ENCODE results near the gene KCNJ1. TPM values are rescaled to one million over a fixed set of nuclear protein-coding genes. Genes with fewer than 3 reads are reported as not detected.

Gene KCNJ1
- total RNA-seq, 4 donors from 2014 or later: not detected

- no peak for DNase-seq
- H3K27me3 ChIP-seq: no peaks in the 10 kb centered on the region
- no peak for TF ChIP-seq CTCF (IDR thresholded peaks at IDR 0.05)
- no peak for TF ChIP-seq POLR2A (IDR thresholded peaks at IDR 0.05)
- H3K36me3 ChIP-seq: no peaks in the 10 kb centered on the region
- peaks cover 0 to 5% (median 0%) of the 10 kb centered on the region in 4 donors for H3K4me1 ChIP-seq
- no peak overlapping the region for H3K4me3 ChIP-seq
- no peaks in the 10 kb centered on the region for H3K9me3 ChIP-seq
- no peak overlapping the region for H3K27ac ChIP-seq
Observed at GRCh38 chr11:128860571-128861361, 6.3 kb downstream of the KCNJ1 start.

GRCh38 chr11:128859563-128860441 lies 7.3 kb downstream of the KCNJ1 start:
- no peaks in the 10 kb centered on the region for H3K27me3 ChIP-seq
- no peak overlapping the region for H3K4me3 ChIP-seq
- H3K9me3 ChIP-seq: no peaks in the 10 kb centered on the region
- DNase-seq: peak; percentile 81 to 89 (median 81)
- H3K27ac ChIP-seq: no peak overlapping the region
- H3K4me1 ChIP-seq: peaks cover 0 to 5% (median 0%) of the 10 kb centered on the region in 4 donors
- no peak for TF ChIP-seq POLR2A (IDR thresholded peaks at IDR 0.05)
- TF ChIP-seq CTCF (IDR thresholded peaks at IDR 0.05): peak; percentile 60 to 90 (median 82)
- no peaks in the 10 kb centered on the region for H3K36me3 ChIP-seq

GRCh38 chr11:128857341-128857740 lies 9.8 kb downstream of the KCNJ1 start:
- no peak for TF ChIP-seq POLR2A (IDR thresholded peaks at IDR 0.05)
- TF ChIP-seq CTCF (IDR thresholded peaks at IDR 0.05): no peak
- H3K4me3 ChIP-seq: no peak overlapping the region
- H3K27ac ChIP-seq: no peak overlapping the region
- H3K4me1 ChIP-seq: peaks cover 0 to 5% (median 0%) of the 10 kb centered on the region in 4 donors
- no peaks in the 10 kb centered on the region for H3K36me3 ChIP-seq
- DNase-seq: no peak
- no peaks in the 10 kb centered on the region for H3K27me3 ChIP-seq
- H3K9me3 ChIP-seq: no peaks in the 10 kb centered on the region

- no peaks in the 10 kb centered on the region for H3K36me3 ChIP-seq
- H3K27me3 ChIP-seq: no peaks in the 10 kb centered on the region
- H3K27ac ChIP-seq: no peak overlapping the region
- no peaks in the 10 kb centered on the region for H3K9me3 ChIP-seq
- TF ChIP-seq CTCF (IDR thresholded peaks at IDR 0.05): no peak
- TF ChIP-seq POLR2A (IDR thresholded peaks at IDR 0.05): no peak
- H3K4me3 ChIP-seq: no peak overlapping the region
- no peak for DNase-seq
- H3K4me1 ChIP-seq: peaks cover 0 to 5% (median 0%) of the 10 kb centered on the region in 4 donors
Observed at GRCh38 chr11:128856241-128856640, 10.9 kb downstream of the KCNJ1 start.

GRCh38 chr11:128854841-128855240 lies 12.3 kb downstream of the KCNJ1 start:
- Histone ChIP-seq H3K4me3 (no peak overlapping the region), H3K27me3 (no peaks in the 10 kb centered on the region), H3K4me1 (peaks cover 0 to 3% (median 0%) of the 10 kb centered on the region in 4 donors), H3K9me3 (no peaks in the 10 kb centered on the region), H3K27ac (no peak overlapping the region), H3K36me3 (no peaks in the 10 kb centered on the region)
- TF ChIP-seq POLR2A (IDR thresholded peaks at IDR 0.05) (no peak), CTCF (IDR thresholded peaks at IDR 0.05) (no peak)
- DNase-seq: no peak
